RWPE1 (cell line): ENCODE results near the gene MYO5C.

Source experiments
- CTCF ChIA-PET: fragments of 350-600 bp; sonication (Branson Sonifier 250); formaldehyde crosslinking; extraction: SDS; loops from one replicate; lab custom pipeline; 2021; lab: Yijun Ruan, JAX
- POLR2A ChIA-PET: fragments of 400-600 bp; formaldehyde crosslinking; extraction: SDS; loops from one replicate; lab custom pipeline; 2020; ENCODE audit warnings: antibody characterized with exemption; ENCODE audit not compliant: low non-redundant PET; lab: Yijun Ruan, JAX
- DNase-seq: peaks from one replicate; pipeline ENCODE4 v3.0.0; 2012; ENCODE audit warnings: low spot score
- H3K27ac ChIP-seq: fragments of 450-650 bp; 2 replicates; pipeline ENCODE4 v1.5.1; 2017
- CTCF ChIP-seq: fragments of 450-650 bp; conservative IDR thresholded peaks from 2 replicates; pipeline ENCODE4 v1.5.1; 2017; ENCODE audit warnings: low read depth, mild to moderate bottlenecking

The MYO5C gene

DNA sequence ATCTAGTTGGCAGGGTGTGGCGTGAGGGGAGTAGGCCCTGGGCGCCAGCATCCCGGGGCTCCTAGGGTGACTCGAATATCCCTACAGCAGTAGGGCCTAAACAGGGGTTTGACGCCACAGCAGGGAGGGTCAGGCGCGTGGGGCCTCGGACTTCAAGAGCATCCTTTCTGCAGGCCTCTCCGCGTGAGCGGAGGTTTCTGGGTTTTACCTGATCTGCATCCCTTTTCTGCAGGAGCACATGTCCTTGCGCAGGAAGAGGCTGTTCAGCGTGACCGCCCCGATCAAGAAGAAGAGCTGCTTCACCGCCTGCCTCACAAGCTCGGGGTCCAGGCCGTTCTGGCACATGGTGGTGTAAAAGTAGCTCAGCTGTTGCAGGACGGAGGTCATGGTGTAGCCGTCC is 90.9 kb downstream of the MYO5C start:
- DNase-seq = no peak
- no peak overlapping the region for H3K27ac ChIP-seq
- ChIA-PET POLR2A (no interaction called here), CTCF (interaction anchor here (1.3 kb wide), 1 partner anchor 23 kb away, joined by 6 read pairs; no protein-coding TSS in a partner anchor)
- no peak for TF ChIP-seq CTCF

GRCh38 chr15:52200831-52201365 is 94.7 kb downstream of the MYO5C start:
- ChIA-PET CTCF (no interaction called here), POLR2A (no interaction called here)
- no peak overlapping the region for H3K27ac ChIP-seq
- TF ChIP-seq CTCF = no peak
- DNase-seq = no peak

- ChIA-PET POLR2A (no interaction called here), CTCF (interaction anchor here (0.7 to 1.2 kb wide), 3 partner anchors 9 to 546 kb away, joined by 3 to 5 read pairs (median 4); no protein-coding TSS in a partner anchor)
- TF ChIP-seq CTCF = no peak
- H3K27ac ChIP-seq = no peak overlapping the region
- DNase-seq = no peak
These were observed 96.3 kb downstream of the MYO5C start for GRCh38 chr15:52199271-52199670.

- no peak overlapping the region for H3K27ac ChIP-seq
- no peak for DNase-seq
- ChIA-PET CTCF (no interaction called here), POLR2A (no interaction called here)
- no peak for TF ChIP-seq CTCF
These were observed 98.7 kb downstream of the MYO5C start for GRCh38 chr15:52196891-52197290.

- DNase-seq = no peak
- POLR2A ChIA-PET = interaction anchor here (0.7 kb wide), 1 partner anchor 529 kb away, joined by 6 read pairs; no protein-coding TSS in a partner anchor
- CTCF ChIA-PET = interaction anchor here (0.6 to 1.2 kb wide), 2 partner anchors 10 to 33 kb away, joined by 3 read pairs; no protein-coding TSS in a partner anchor
- no peak overlapping the region for H3K27ac ChIP-seq
- no peak for TF ChIP-seq CTCF
These were observed 101.8 kb downstream of the MYO5C start for GRCh38 chr15:52193791-52194190.

DNA sequence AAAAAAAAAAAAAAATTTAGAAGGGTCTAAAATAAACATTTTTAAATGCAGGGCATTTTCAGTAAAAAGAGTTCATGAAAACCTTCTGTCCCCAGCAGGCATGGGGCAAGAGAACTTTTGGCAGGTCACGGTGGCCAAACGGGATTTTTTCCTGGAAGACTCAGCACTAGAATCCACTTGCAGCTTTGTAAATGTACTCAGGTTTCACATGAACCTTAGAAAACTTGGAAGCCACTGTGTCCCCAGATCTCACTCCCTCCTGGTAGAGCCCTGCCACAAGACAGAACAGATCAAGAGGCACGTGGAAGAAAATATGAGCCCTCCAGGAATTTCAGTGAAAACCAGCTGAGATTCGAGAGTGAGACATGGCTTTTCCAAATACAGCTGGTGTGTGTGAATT is 102.3 kb downstream of the MYO5C start:
- TF ChIP-seq CTCF = no peak
- CTCF ChIA-PET = interaction anchor here (0.6 to 1.2 kb wide), 2 partner anchors 9 to 34 kb away, joined by 3 read pairs; no protein-coding TSS in a partner anchor
- DNase-seq = no peak
- POLR2A ChIA-PET = interaction anchor here (0.7 kb wide), 1 partner anchor 529 kb away, joined by 6 read pairs; no protein-coding TSS in a partner anchor
- no peak overlapping the region for H3K27ac ChIP-seq
